Suprapubic skin (tissue), 4 donors: Measurements from ENCODE around the gene TMEM236. TPM values are rescaled to one million over a fixed set of nuclear protein-coding genes. Genes with fewer than 3 reads are reported as not detected.

ENCODE experiments used
- DNase-seq, 2 donors: peaks; one replicate each; pipeline ENCODE4 v3.0.0-alpha.2; 2019; ENCODE audit warnings: low spot score in 2 of 2
- H3K27ac ChIP-seq: fragments of 200-600 bp; sonication (generic); one replicate; pipeline ENCODE4 v1.5.1; 2019
- H3K27me3 ChIP-seq: fragments of 200-600 bp; sonication (generic); one replicate; pipeline ENCODE4 v1.5.1; 2019
- H3K36me3 ChIP-seq: fragments of 200-600 bp; sonication (generic); one replicate; pipeline ENCODE4 v1.5.1; 2019
- H3K4me1 ChIP-seq: fragments of 200-600 bp; sonication (generic); one replicate; pipeline ENCODE4 v1.5.1; 2019
- H3K4me3 ChIP-seq: fragments of 200-600 bp; sonication (generic); one replicate; pipeline ENCODE4 v1.5.1; 2019; ENCODE audit warnings: mild to moderate bottlenecking
- H3K9me3 ChIP-seq: fragments of 200-600 bp; sonication (generic); one replicate; pipeline ENCODE4 v1.5.1; 2019
- EP300 ChIP-seq: sonication (generic); formaldehyde crosslinking; IDR thresholded peaks from one replicate; pipeline ENCODE4 v1.6.1; 2017; ENCODE audit warnings: antibody characterized with exemption
- POLR2A ChIP-seq, 2 donors: fragments of 450-650 bp; IDR thresholded peaks; one replicate each; pipeline ENCODE4 v1.6.1; 2017; ENCODE audit warnings: antibody characterized with exemption in 2 of 2, mild to moderate bottlenecking in 2 of 2, moderate library complexity in 2 of 2
- POLR2AphosphoS5 ChIP-seq, 3 donors: sonication (generic); formaldehyde crosslinking; IDR thresholded peaks; one replicate each; pipeline ENCODE4 v1.6.1; 2017; ENCODE audit warnings: antibody characterized with exemption in 3 of 3
- WGBS: methylation state at CpG from one replicate; pipeline ENCODE4 v1.1.5; 2018; 5-methylcytosine and 5-hydroxymethylcytosine counted together
- total RNA-seq, 4 donors: library from RNA; depleted of rRNA; stranded (reverse); fragments of >200 nt; gene quantifications; one replicate each; pipeline ENCODE4 v1.1.0, GENCODE V29; 2016
- TF ChIP-seq, protein P1 (sequence below), 2 donors: fragments of 200-600 bp in 1 of 2; fragments of 450-650 bp in 1 of 2; sonication (generic) in 1 of 2; IDR thresholded peaks; one replicate each; pipeline ENCODE4 v1.5.1; 2016 to 2019; ENCODE audit warnings: antibody characterized with exemption in 2 of 2, mild to moderate bottlenecking in 1 of 2, moderate library complexity in 1 of 2

Gene TMEM236
- total RNA-seq, 4 donors from 2014 or later, result 0.11 to 0.39 (median 0.13) TPM; not detected in 1

DNA sequence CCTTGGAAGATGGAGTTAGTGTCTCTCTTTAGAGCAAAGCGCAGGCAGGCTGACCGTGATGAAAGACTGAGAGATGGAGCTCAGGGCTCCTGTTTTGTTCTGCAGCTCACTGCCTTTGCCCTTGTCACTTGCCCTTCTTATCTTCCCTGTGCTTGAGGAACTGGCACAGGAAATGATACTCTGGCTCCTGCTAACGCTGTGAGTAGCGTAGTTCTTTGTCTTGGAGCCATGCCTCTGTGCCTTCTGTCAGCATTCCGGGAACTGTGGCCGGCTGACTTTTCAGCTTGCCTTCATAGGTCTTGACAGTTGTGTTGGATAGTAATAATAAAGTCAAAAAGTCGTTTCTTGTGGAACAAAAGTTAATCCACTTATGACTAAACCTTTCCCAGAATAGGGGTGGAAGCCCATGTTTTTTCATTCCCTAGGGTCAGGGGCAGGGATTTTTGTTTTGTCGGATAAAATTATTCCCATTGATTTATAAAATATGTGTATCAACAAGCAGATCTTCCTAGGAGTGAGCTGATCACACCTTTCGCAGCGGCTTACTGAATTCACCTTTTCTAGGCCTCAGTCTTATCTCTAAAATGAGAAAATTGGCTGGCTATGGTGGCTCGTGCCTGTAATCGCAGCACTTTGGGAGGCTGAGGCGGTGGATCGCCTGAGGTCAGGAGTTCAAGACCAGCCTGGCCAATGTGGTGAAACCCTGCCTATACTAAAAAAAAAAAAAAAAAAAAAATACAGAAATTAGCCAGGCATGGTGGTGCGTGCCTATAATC is 16.6 kb upstream of the TMEM236 start:
- Histone ChIP-seq H3K36me3 (no peaks in the 10 kb centered on the region), H3K9me3 (no peaks in the 10 kb centered on the region), H3K4me3 (no peak overlapping the region), H3K4me1 (no peaks in the 10 kb centered on the region), H3K27ac (no peak overlapping the region), H3K27me3 (no peaks in the 10 kb centered on the region)
- TF ChIP-seq, protein P1, sequence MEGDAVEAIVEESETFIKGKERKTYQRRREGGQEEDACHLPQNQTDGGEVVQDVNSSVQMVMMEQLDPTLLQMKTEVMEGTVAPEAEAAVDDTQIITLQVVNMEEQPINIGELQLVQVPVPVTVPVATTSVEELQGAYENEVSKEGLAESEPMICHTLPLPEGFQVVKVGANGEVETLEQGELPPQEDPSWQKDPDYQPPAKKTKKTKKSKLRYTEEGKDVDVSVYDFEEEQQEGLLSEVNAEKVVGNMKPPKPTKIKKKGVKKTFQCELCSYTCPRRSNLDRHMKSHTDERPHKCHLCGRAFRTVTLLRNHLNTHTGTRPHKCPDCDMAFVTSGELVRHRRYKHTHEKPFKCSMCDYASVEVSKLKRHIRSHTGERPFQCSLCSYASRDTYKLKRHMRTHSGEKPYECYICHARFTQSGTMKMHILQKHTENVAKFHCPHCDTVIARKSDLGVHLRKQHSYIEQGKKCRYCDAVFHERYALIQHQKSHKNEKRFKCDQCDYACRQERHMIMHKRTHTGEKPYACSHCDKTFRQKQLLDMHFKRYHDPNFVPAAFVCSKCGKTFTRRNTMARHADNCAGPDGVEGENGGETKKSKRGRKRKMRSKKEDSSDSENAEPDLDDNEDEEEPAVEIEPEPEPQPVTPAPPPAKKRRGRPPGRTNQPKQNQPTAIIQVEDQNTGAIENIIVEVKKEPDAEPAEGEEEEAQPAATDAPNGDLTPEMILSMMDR (IDR thresholded peaks at IDR 0.05), result no peak
- no peak for TF ChIP-seq POLR2A (IDR thresholded peaks at IDR 0.05)
- no peak for TF ChIP-seq EP300
- TF ChIP-seq POLR2AphosphoS5 (IDR thresholded peaks at IDR 0.05), result no peak
- DNase-seq, result no peak
- WGBS, result 86% methylated on average over 15 of the region's 15 CpGs

DNA sequence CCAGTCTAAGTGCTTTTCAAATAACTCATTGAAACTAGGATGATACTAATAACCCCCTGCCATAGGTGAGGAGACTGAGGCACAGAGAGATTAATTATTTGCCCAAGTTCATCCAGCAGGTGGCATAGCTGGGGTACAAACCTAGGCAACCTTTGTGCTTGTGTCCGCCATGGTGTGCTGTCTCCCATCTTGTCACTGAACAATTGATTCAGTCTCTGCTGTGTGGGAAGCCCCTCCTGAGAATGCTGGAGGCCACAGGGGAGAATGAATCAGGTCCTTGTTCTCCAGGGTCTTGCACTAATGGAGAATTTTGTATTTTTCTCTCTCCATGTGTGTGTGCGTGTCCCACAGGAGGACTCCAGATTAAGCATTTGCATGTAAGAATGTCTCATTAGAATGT is 15.8 kb upstream of the TMEM236 start:
- Histone ChIP-seq H3K27ac (no peak overlapping the region), H3K27me3 (no peaks in the 10 kb centered on the region), H3K4me3 (no peak overlapping the region), H3K4me1 (no peaks in the 10 kb centered on the region), H3K36me3 (no peaks in the 10 kb centered on the region), H3K9me3 (no peaks in the 10 kb centered on the region)
- no peak for TF ChIP-seq POLR2AphosphoS5 (IDR thresholded peaks at IDR 0.05)
- no peak for TF ChIP-seq POLR2A (IDR thresholded peaks at IDR 0.05)
- TF ChIP-seq EP300, result no peak
- TF ChIP-seq, protein P1 (IDR thresholded peaks at IDR 0.05), result no peak
- DNase-seq, result no peak
- WGBS, result 96% methylated on average over 2 of the region's 2 CpGs

DNA sequence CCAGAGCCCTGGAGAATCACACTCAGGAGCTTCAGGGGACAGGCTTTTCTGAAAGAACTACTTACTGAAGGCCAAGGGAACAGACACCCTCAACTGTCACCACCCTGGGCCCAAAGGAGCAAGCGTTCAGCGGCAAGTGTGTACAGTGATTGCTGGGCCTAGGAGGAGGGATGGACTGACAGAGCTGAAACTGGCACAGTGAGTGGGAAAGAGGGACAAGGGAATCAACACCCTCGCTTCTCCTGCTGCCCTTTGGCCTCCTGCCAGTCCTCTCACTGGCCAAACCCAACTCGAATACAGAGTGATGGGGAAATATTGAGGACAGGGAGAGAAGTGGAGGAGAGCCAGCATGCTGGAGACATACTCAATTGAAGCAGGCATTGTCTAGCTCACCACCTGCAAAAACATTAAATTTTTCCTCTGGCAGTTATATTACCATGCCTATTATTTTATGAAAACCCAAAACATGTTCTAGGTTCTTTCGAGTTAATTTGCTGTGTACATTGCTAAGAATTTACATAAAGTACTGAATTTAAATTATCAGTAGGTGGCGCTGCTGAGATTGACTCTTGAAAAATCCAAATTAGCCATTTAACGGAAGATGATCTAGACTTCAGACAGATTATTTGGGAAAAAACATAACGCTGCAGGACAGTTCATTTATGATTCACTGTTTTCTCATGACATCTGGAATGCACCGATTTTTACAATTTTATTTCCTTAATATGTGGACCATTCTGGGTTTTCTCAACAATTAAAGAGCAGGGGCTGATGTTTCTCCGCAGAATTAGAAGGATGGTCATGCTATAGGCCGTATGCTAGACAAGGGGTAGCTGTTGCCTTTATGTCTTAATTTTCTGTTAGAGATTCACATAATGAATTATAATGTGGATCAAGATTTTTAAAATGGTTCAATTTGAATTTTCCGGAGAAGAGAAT is 14.7 kb upstream of the TMEM236 start:
- 47% methylated on average over 12 of the region's 12 CpGs for WGBS
- no peaks in the 10 kb centered on the region for H3K27me3 ChIP-seq
- TF ChIP-seq, protein P1 (IDR thresholded peaks at IDR 0.05), result peak; percentile 18 to 55
- TF ChIP-seq POLR2AphosphoS5 (IDR thresholded peaks at IDR 0.05), result no peak
- no peaks in the 10 kb centered on the region for H3K36me3 ChIP-seq
- no peaks in the 10 kb centered on the region for H3K9me3 ChIP-seq
- H3K27ac ChIP-seq, result no peak overlapping the region
- no peak overlapping the region for H3K4me3 ChIP-seq
- no peaks in the 10 kb centered on the region for H3K4me1 ChIP-seq
- DNase-seq, result no peak

DNA sequence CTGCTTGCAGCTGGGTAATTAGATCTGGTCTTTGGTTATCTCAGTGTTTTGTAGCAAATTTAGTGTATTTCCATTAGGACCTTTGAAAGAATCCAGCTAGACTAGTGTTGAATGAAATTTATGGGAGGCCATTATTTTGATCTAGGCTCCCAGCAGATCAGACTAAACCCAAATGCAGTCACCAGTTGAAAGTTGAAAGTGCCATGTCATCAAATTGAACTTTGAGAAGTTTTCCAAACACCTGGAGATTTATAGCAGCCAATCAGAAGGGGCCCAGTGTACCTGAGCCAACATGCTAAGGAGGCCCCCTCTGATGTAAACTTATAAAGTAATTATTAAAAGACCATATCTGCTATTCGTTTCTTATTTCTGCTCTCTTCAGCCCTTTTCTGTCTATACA is 11.3 kb upstream of the TMEM236 start:
- Histone ChIP-seq H3K36me3 (no peaks in the 10 kb centered on the region), H3K27me3 (no peaks in the 10 kb centered on the region), H3K27ac (no peak overlapping the region), H3K4me1 (peaks cover 6% of the 10 kb centered on the region), H3K9me3 (no peaks in the 10 kb centered on the region), H3K4me3 (no peak overlapping the region)
- TF ChIP-seq EP300 (no peak), POLR2A (IDR thresholded peaks at IDR 0.05) (no peak), POLR2AphosphoS5 (IDR thresholded peaks at IDR 0.05) (no peak)
- TF ChIP-seq, protein P1 (IDR thresholded peaks at IDR 0.05), result no peak
- 83% methylated on average over 1 of the region's 1 CpG for WGBS
- DNase-seq, result no peak

DNA sequence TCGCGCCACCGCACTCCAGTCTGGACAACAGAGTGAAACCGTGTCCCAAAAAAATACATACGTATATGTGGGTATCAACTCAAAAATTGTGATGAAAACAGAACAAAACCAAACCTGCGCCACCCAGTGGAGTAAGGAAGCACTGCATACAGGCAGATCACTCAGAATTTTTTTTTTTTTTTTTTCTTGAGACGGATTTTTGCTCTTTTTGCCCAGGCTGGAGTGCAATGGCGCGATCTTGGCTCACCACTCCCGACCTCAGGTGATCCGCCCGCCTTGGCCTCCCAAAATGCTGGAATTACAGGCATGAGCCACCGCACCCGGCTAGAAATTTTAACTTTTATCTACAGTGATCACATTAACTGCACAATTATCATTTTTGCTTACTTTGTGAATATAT is 9.1 kb upstream of the TMEM236 start:
- Histone ChIP-seq H3K27ac (no peak overlapping the region), H3K4me1 (peaks cover 6% of the 10 kb centered on the region), H3K36me3 (no peaks in the 10 kb centered on the region), H3K27me3 (no peaks in the 10 kb centered on the region), H3K4me3 (no peak overlapping the region), H3K9me3 (no peaks in the 10 kb centered on the region)
- peak in 1 of 2 donors; percentile 77 for DNase-seq
- TF ChIP-seq, protein P1 (IDR thresholded peaks at IDR 0.05), result peak; percentile 74 to 82
- TF ChIP-seq POLR2AphosphoS5 (IDR thresholded peaks at IDR 0.05), result no peak
- no peak for TF ChIP-seq POLR2A (IDR thresholded peaks at IDR 0.05)
- TF ChIP-seq EP300, result no peak
- 32% methylated on average over 14 of the region's 14 CpGs for WGBS
